Measurements from ENCODE around the gene CRY2.
"Not testable (repeated sequence)": the region's sequence is repeated elsewhere in the genome, so short reads cannot be mapped to it uniquely, and the experiment has no call there.

Gene CRY2

GRCh38 chr11:45895553-45896259 is 48.4 kb downstream of the CRY2 start:
- FAIRE-seq (no peak), DNase-seq (ENCODE audit: insufficient read length, low spot score) (no peak)

GRCh38 chr11:45896422-45896984 is 49.2 kb downstream of the CRY2 start:
- FAIRE-seq (no peak), DNase-seq (ENCODE audit: insufficient read length, low spot score) (no peak)

GRCh38 chr11:45897556-45897955 is 50.3 kb downstream of the CRY2 start:
- no peak for FAIRE-seq
- no peak for DNase-seq (ENCODE audit: insufficient read length, low spot score)

- DNase-seq (ENCODE audit: insufficient read length, low spot score): no peak
- no peak for FAIRE-seq
Observed at GRCh38 chr11:45899086-45899447, 51.8 kb downstream of the CRY2 start.

GRCh38 chr11:45899448-45900174 is 52.3 kb downstream of the CRY2 start:
- peak; percentile 83 for DNase-seq (ENCODE audit: insufficient read length, low spot score)
- FAIRE-seq: no peak

- not testable (repeated sequence) for DNase-seq (ENCODE audit: insufficient read length, low spot score); FAIRE-seq
Observed at GRCh38 chr11:45900175-45900800, 53.0 kb downstream of the CRY2 start.

- FAIRE-seq (no peak), DNase-seq (ENCODE audit: insufficient read length, low spot score) (no peak)
Observed at GRCh38 chr11:45900916-45901617, 53.8 kb downstream of the CRY2 start.

- DNase-seq (ENCODE audit: insufficient read length, low spot score): no peak
- FAIRE-seq: no peak
Observed at GRCh38 chr11:45901626-45902025, 54.4 kb downstream of the CRY2 start.

- no peak for FAIRE-seq
Observed at GRCh38 chr11:45902452-45903380, 55.4 kb downstream of the CRY2 start.

GRCh38 chr11:45904309-45904915 is 57.1 kb downstream of the CRY2 start:
- FAIRE-seq: no peak
- DNase-seq (ENCODE audit: insufficient read length, low spot score): no peak

More at GRCh38 chr11:45902452-45903380, 55.4 kb downstream of the CRY2 start:
- no peak for DNase-seq (ENCODE audit: insufficient read length, low spot score)

GRCh38 chr11:45905095-45905494 is 57.8 kb downstream of the CRY2 start:
- FAIRE-seq (no peak), DNase-seq (ENCODE audit: insufficient read length, low spot score) (no peak)

GRCh38 chr11:45905576-45905975 is 58.3 kb downstream of the CRY2 start:
- DNase-seq (ENCODE audit: insufficient read length, low spot score); FAIRE-seq: not testable (repeated sequence)

GRCh38 chr11:45906096-45906682 is 58.9 kb downstream of the CRY2 start:
- FAIRE-seq (no peak), DNase-seq (ENCODE audit: insufficient read length, low spot score) (no peak)

- FAIRE-seq (no peak), DNase-seq (ENCODE audit: insufficient read length, low spot score) (no peak)
Observed at GRCh38 chr11:45906965-45907611, 59.8 kb downstream of the CRY2 start, which contains the start of gene FREY1. FREY1 (minus strand) TSS chr11:45907271; CDS start chr11:45907245, 26 bp downstream.

- DNase-seq (ENCODE audit: insufficient read length, low spot score): no peak
- no peak for FAIRE-seq
Observed at GRCh38 chr11:45907911-45908370, 60.7 kb downstream of the CRY2 start.

GRCh38 chr11:45909594-45910475 is 62.6 kb downstream of the CRY2 start:
- DNase-seq (ENCODE audit: insufficient read length, low spot score): no peak
- no peak for FAIRE-seq

GRCh38 chr11:45910623-45911022 is 63.3 kb downstream of the CRY2 start:
- FAIRE-seq: no peak

More at GRCh38 chr11:45910623-45911022, 63.3 kb downstream of the CRY2 start:
- DNase-seq (ENCODE audit: insufficient read length, low spot score): no peak
